Gastrocnemius medialis (tissue), 4 donors: ENCODE data around the gene F13A1.

Experiments
- CTCF ChIP-seq, 5 experiments: fragments of 450-650 bp in 3 of 5; fragments of 200-600 bp in 2 of 5; sonication (generic) in 2 of 5; IDR thresholded peaks in 4 of 5; conservative IDR thresholded peaks in 1 of 5; 1 replicate in 4 of 5; 2 replicates in 1 of 5; pipeline ENCODE4 v1.5.1; 2016 to 2019; ENCODE audit warnings: antibody characterized with exemption in 5 of 5, mild to moderate bottlenecking in 3 of 5, moderate library complexity in 3 of 5
- POLR2A ChIP-seq, 2 donors: fragments of 450-650 bp; IDR thresholded peaks; one replicate each; pipeline ENCODE4 v1.6.1; 2017; ENCODE audit warnings: antibody characterized with exemption in 2 of 2, mild to moderate bottlenecking in 2 of 2, moderate library complexity in 2 of 2

GRCh38 chr6:6283746-6284145 lies 36.7 kb downstream of the F13A1 start:
- no peak for TF ChIP-seq CTCF (IDR thresholded peaks at IDR 0.05 in 4 of 5, conservative IDR thresholded peaks at IDR 0.05 in 1 of 5)
- TF ChIP-seq POLR2A (IDR thresholded peaks at IDR 0.05): no peak
